Measurements from ENCODE around the gene ELP4. TPM values are rescaled to one million over a fixed set of nuclear protein-coding genes. Genes with fewer than 3 reads are reported as not detected.

ELP4 gene
- total RNA-seq, 1 experiment from 2014 or later: 17.2 TPM

GRCh38 chr11:31809541-31809856 is 299.9 kb downstream of the ELP4 start:
- no peak for DNase-seq (ENCODE audit: low read depth, low spot score)
- CTCF ChIA-PET: no interaction called here
- no peaks in the 10 kb centered on the region for H3K9me3 ChIP-seq (ENCODE audit: control insufficient read depth, insufficient read depth, low read depth, low read length)
- no TSS peak for BruUV-seq (replicated peaks)
- ATAC-seq: no peak
- TF ChIP-seq TCF7L2 (IDR thresholded peaks at IDR 0.05; ENCODE audit: low read depth, low read length): no peak
- no peak for TF ChIP-seq REST (IDR thresholded peaks at IDR 0.05; ENCODE audit: insufficient read depth in 1 of 2, low read depth in 2 of 2, low read length in 1 of 2)
- no peak for TF ChIP-seq POLR2AphosphoS5 (IDR thresholded peaks at IDR 0.05; ENCODE audit: low read depth, low read length)
- no peak for TF ChIP-seq CTCF (IDR thresholded peaks at IDR 0.05)
- no peak for TF ChIP-seq SIN3A (IDR thresholded peaks at IDR 0.05; ENCODE audit: borderline replicate concordance, insufficient read depth, low read depth, low read length)
- 0 out of 2 replicates have a peak, but pooled peaks cover 3% of the 10 kb centered on the region for H3K4me1 ChIP-seq (ENCODE audit: control insufficient read depth, insufficient read depth, low read length)
- intact Hi-C loops (cut with micrococcal nuclease; ENCODE audit: unreplicated experiment): no loop called here
- no peaks in the 10 kb centered on the region for H3K36me3 ChIP-seq (ENCODE audit: control insufficient read depth, insufficient read depth, low read length)
- in situ Hi-C loops (cut with HindIII; ENCODE audit: low pct_unique_long_range_greater_than_20kb, low sequenced_read_pairs): no loop called here
- POLR2A ChIA-PET: no interaction called here
- H3K4me3 ChIP-seq (ENCODE audit: low read depth in 2 of 2, low read length in 2 of 2): peak overlapping the region; percentile 45 to 51; a peak in 1 of 4 replicates
- no peak overlapping the region for H3K27ac ChIP-seq (ENCODE audit: low read length)
- H3K27me3 ChIP-seq (ENCODE audit: control insufficient read depth, insufficient read depth, low read length): peaks cover 21% of the 10 kb centered on the region

- no peaks in the 10 kb centered on the region for H3K9me3 ChIP-seq (ENCODE audit: control insufficient read depth, insufficient read depth, low read depth, low read length)
- in situ Hi-C loops (cut with HindIII; ENCODE audit: low pct_unique_long_range_greater_than_20kb, low sequenced_read_pairs): no loop called here
- BruUV-seq (replicated peaks): no TSS peak
- ATAC-seq (peak; percentile 84), DNase-seq (ENCODE audit: low read depth, low spot score) (no peak)
- no peaks in the 10 kb centered on the region for H3K36me3 ChIP-seq (ENCODE audit: control insufficient read depth, insufficient read depth, low read length)
- intact Hi-C loops (cut with micrococcal nuclease; ENCODE audit: unreplicated experiment): no loop called here
- peaks cover 21% of the 10 kb centered on the region for H3K27me3 ChIP-seq (ENCODE audit: control insufficient read depth, insufficient read depth, low read length)
- no peak for TF ChIP-seq TCF7L2 (IDR thresholded peaks at IDR 0.05; ENCODE audit: low read depth, low read length)
- no peak for TF ChIP-seq SIN3A (IDR thresholded peaks at IDR 0.05; ENCODE audit: borderline replicate concordance, insufficient read depth, low read depth, low read length)
- no peak for TF ChIP-seq CTCF (IDR thresholded peaks at IDR 0.05)
- no peak for TF ChIP-seq REST (IDR thresholded peaks at IDR 0.05; ENCODE audit: insufficient read depth in 1 of 2, low read depth in 2 of 2, low read length in 1 of 2)
- TF ChIP-seq POLR2AphosphoS5 (IDR thresholded peaks at IDR 0.05; ENCODE audit: low read depth, low read length): no peak
- ChIA-PET CTCF (no interaction called here), POLR2A (no interaction called here)
- no peak overlapping the region for H3K27ac ChIP-seq (ENCODE audit: low read length)
- H3K4me1 ChIP-seq (ENCODE audit: control insufficient read depth, insufficient read depth, low read length): 0 out of 2 replicates have a peak, but pooled peaks cover 3% of the 10 kb centered on the region
- H3K4me3 ChIP-seq (ENCODE audit: low read depth in 2 of 2, low read length in 2 of 2): peak overlapping the region; percentile 45 to 51
Observed at GRCh38 chr11:31809857-31810778, 300.6 kb downstream of the ELP4 start.
